Measurements from ENCODE around the gene COL4A2. TPM values are rescaled to one million over a fixed set of nuclear protein-coding genes. Genes with fewer than 3 reads are reported as not detected.

Gene COL4A2
- total and polyA plus RNA-seq, 2 experiments from 2014 or later, result 146 to 455 TPM

DNA sequence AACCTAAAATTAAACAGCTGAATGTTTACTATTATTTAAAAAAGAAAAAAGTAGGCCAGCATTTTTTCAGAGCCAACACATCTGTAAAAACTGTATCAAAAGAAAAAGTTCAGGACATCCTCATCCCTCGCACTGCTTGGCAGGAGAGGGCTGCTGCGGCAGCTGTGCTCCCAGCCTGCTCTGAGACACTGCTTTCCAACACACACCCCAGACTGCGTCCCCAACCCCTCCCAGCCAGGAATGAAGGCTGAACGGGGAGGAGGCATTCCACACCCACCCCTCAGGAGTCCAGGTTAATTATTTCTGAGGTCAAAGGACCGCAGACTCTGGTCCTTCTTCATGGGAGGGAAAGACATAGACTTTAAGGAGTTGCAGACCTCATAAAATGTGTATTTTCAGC is 43.2 kb upstream of the COL4A2 start:
- no peak overlapping the region for H2AFZ ChIP-seq
- H4K20me1 ChIP-seq (ENCODE audit: insufficient read depth), result no peaks in the 10 kb centered on the region
- no peak overlapping the region for H3K27ac ChIP-seq
- no peak for DNase-seq
- WGBS, 2 experiments (ENCODE audit: low coverage in 1 of 2, low lambda C conversion rate in 2 of 2, missing lambda C conversion rate in 2 of 2), result 69 to 72% methylated on average over 5 of the region's 5 CpGs
- H3K9ac ChIP-seq, result no peak overlapping the region
- no peaks in the 10 kb centered on the region for H3K27me3 ChIP-seq (replicated peaks; ENCODE audit: insufficient read depth)
- H3F3A ChIP-seq (ENCODE audit: insufficient read depth), result peaks cover 17% of the 10 kb centered on the region; the same call in 1 of the 2 replicates
- H3K4me1 ChIP-seq (ENCODE audit: insufficient read depth), result peaks cover 9% of the 10 kb centered on the region
- H3K4me2 ChIP-seq (ENCODE audit: unreplicated experiment), result no peak overlapping the region
- peaks cover 22% of the 10 kb centered on the region for H3K79me2 ChIP-seq (ENCODE audit: insufficient read depth)
- TF ChIP-seq EZH2phosphoT487 (IDR thresholded peaks at IDR 0.05; ENCODE audit: insufficient read depth, low read depth) (no peak), EZH2 (IDR thresholded peaks at IDR 0.05; ENCODE audit: insufficient read depth, poor library complexity, severe bottlenecking) (no peak)
- H3K36me3 ChIP-seq (ENCODE audit: low read depth), result no peaks in the 10 kb centered on the region
- H3K9me2 ChIP-seq (ENCODE audit: insufficient read depth), result no peaks in the 10 kb centered on the region
- in situ Hi-C loops (cut with MboI), result no loop called here
- H3K9me3 ChIP-seq (ENCODE audit: low read depth), result no peaks in the 10 kb centered on the region
- no peak overlapping the region for H3K4me3 ChIP-seq

DNA sequence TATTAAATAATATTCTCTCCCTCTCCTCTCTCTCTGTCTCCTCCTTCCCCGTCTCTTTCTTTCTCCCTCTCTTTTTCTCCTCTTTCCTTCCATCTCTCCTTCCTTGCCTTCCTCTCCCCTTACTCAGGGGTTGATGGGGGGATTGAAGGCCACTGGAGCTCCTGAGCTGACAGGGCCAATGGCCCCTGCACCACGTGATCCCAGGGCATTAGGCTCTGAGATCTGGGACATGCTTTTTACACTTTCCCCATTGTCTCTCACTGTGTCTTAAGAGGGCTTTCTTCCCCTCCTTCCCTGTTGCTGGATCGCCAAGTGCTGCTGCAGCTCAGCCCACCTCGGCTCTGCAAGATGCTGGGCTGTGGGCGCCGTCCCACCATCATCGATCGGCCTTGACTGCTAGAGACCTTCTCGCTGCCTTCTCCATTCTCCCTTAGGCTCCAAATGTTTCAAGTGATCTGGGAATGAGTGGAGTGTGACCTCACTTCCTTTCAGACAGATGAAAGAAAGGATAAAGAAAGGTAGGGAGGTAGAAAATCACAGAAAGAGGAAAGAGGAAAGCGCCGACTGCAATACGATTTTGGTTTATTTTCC is 42.3 kb upstream of the COL4A2 start:
- peaks cover under 1% of the 10 kb centered on the region; the same call in 1 of the 2 replicates for H3K4me1 ChIP-seq (ENCODE audit: insufficient read depth)
- WGBS, 2 experiments (ENCODE audit: low coverage in 1 of 2, low lambda C conversion rate in 2 of 2, missing lambda C conversion rate in 2 of 2), result 83 to 85% methylated on average over 12 of the region's 12 CpGs
- H4K20me1 ChIP-seq (ENCODE audit: insufficient read depth), result no peaks in the 10 kb centered on the region

GRCh38 chr13:110265341-110265681 is 41.8 kb upstream of the COL4A2 start:
- H3F3A ChIP-seq (ENCODE audit: insufficient read depth), result peaks cover 3% of the 10 kb centered on the region; the same call in 1 of the 2 replicates
- no peak overlapping the region for H3K4me2 ChIP-seq (ENCODE audit: unreplicated experiment)
- TF ChIP-seq EZH2phosphoT487 (IDR thresholded peaks at IDR 0.05; ENCODE audit: insufficient read depth, low read depth), result no peak
- TF ChIP-seq EZH2 (IDR thresholded peaks at IDR 0.05; ENCODE audit: insufficient read depth, poor library complexity, severe bottlenecking), result no peak
- H3K4me3 ChIP-seq, result no peak overlapping the region
- H2AFZ ChIP-seq, result no peak overlapping the region
- in situ Hi-C loops (cut with MboI), result no loop called here
- H3K9ac ChIP-seq, result no peak overlapping the region
- H3K9me2 ChIP-seq (ENCODE audit: insufficient read depth), result no peaks in the 10 kb centered on the region
- H3K27ac ChIP-seq, result no peak overlapping the region
- no peaks in the 10 kb centered on the region for H4K20me1 ChIP-seq (ENCODE audit: insufficient read depth)
- no peaks in the 10 kb centered on the region for H3K36me3 ChIP-seq (ENCODE audit: low read depth)
- no peaks in the 10 kb centered on the region for H3K27me3 ChIP-seq (replicated peaks; ENCODE audit: insufficient read depth)
- DNase-seq, result no peak
- 98 to 99% methylated on average over 6 of the region's 6 CpGs for WGBS, 2 experiments (ENCODE audit: low coverage in 1 of 2, low lambda C conversion rate in 2 of 2, missing lambda C conversion rate in 2 of 2)
- peaks cover 16% of the 10 kb centered on the region for H3K79me2 ChIP-seq (ENCODE audit: insufficient read depth)
- no peaks in the 10 kb centered on the region for H3K9me3 ChIP-seq (ENCODE audit: low read depth)
- H3K4me1 ChIP-seq (ENCODE audit: insufficient read depth), result no peaks in the 10 kb centered on the region

More for the DNA sequence above, 42.3 kb upstream of the COL4A2 start:
- Histone ChIP-seq H3K4me3 (no peak overlapping the region), H3K9me3 (ENCODE audit: low read depth) (no peaks in the 10 kb centered on the region), H3K9me2 (ENCODE audit: insufficient read depth) (no peaks in the 10 kb centered on the region), H3K36me3 (ENCODE audit: low read depth) (no peaks in the 10 kb centered on the region), H3K27ac (no peak overlapping the region), H3K79me2 (ENCODE audit: insufficient read depth) (peaks cover 21% of the 10 kb centered on the region), H3K27me3 (replicated peaks; ENCODE audit: insufficient read depth) (no peaks in the 10 kb centered on the region), H2AFZ (no peak overlapping the region), H3K4me2 (ENCODE audit: unreplicated experiment) (no peak overlapping the region), H3F3A (ENCODE audit: insufficient read depth) (peaks cover 8% of the 10 kb centered on the region; the same call in 1 of the 2 replicates), H3K9ac (no peak overlapping the region)
- no peak for DNase-seq
- in situ Hi-C loops (cut with MboI), result no loop called here
- TF ChIP-seq EZH2phosphoT487 (IDR thresholded peaks at IDR 0.05; ENCODE audit: insufficient read depth, low read depth) (no peak), EZH2 (IDR thresholded peaks at IDR 0.05; ENCODE audit: insufficient read depth, poor library complexity, severe bottlenecking) (no peak)

GRCh38 chr13:110265682-110266430 is 41.2 kb upstream of the COL4A2 start:
- Histone ChIP-seq H3K4me1 (ENCODE audit: insufficient read depth) (no peaks in the 10 kb centered on the region), H3K9ac (no peak overlapping the region), H2AFZ (no peak overlapping the region), H4K20me1 (ENCODE audit: insufficient read depth) (no peaks in the 10 kb centered on the region), H3K4me2 (ENCODE audit: unreplicated experiment) (no peak overlapping the region), H3K36me3 (ENCODE audit: low read depth) (no peaks in the 10 kb centered on the region), H3K27ac (no peak overlapping the region), H3K9me2 (ENCODE audit: insufficient read depth) (no peaks in the 10 kb centered on the region), H3K9me3 (ENCODE audit: low read depth) (no peaks in the 10 kb centered on the region), H3F3A (ENCODE audit: insufficient read depth) (no peaks in the 10 kb centered on the region), H3K79me2 (ENCODE audit: insufficient read depth) (peaks cover 18% of the 10 kb centered on the region), H3K4me3 (no peak overlapping the region), H3K27me3 (replicated peaks; ENCODE audit: insufficient read depth) (no peaks in the 10 kb centered on the region)
- whole genome bisulfite sequencing, 2 experiments (ENCODE audit: low coverage in 1 of 2, low lambda C conversion rate in 2 of 2, missing lambda C conversion rate in 2 of 2), result 88 to 89% methylated on average over 38 of the region's 38 CpGs
- in situ Hi-C loops (cut with MboI), result no loop called here
- no peak for DNase-seq
- TF ChIP-seq EZH2phosphoT487 (IDR thresholded peaks at IDR 0.05; ENCODE audit: insufficient read depth, low read depth) (no peak), EZH2 (IDR thresholded peaks at IDR 0.05; ENCODE audit: insufficient read depth, poor library complexity, severe bottlenecking) (no peak)
